Nucleus accumbens (tissue), 56 donors: ENCODE data around the gene CROCC2.

Experiments used
- DNase-seq, 56 donors: peaks; one replicate each; lab custom pipeline; 2025; lab: John Stamatoyannopoulos, UW

CROCC2 gene

GRCh38 chr2:240875228-240876034 is 30.7 kb upstream of the CROCC2 start:
- DNase-seq: no peak

GRCh38 chr2:240876035-240876474 is 30.1 kb upstream of the CROCC2 start:
- no peak for DNase-seq

- no peak for DNase-seq
These were observed 29.5 kb upstream of the CROCC2 start for GRCh38 chr2:240876475-240877251.

- DNase-seq: no peak
These were observed 28.4 kb upstream of the CROCC2 start for GRCh38 chr2:240877460-240878340.

GRCh38 chr2:240878341-240878936 is 27.7 kb upstream of the CROCC2 start:
- DNase-seq: no peak

GRCh38 chr2:240879105-240879504 is 27.0 kb upstream of the CROCC2 start:
- no peak for DNase-seq

- no peak for DNase-seq
These were observed 24.2 kb upstream of the CROCC2 start for GRCh38 chr2:240881913-240882312.

GRCh38 chr2:240884221-240884620 is 21.9 kb upstream of the CROCC2 start:
- no peak for DNase-seq

GRCh38 chr2:240884745-240885144 is 21.4 kb upstream of the CROCC2 start:
- no peak for DNase-seq

GRCh38 chr2:240885566-240885965 is 20.6 kb upstream of the CROCC2 start:
- DNase-seq: no peak

- DNase-seq: no peak
These were observed 20.0 kb upstream of the CROCC2 start for GRCh38 chr2:240886023-240886565.

GRCh38 chr2:240886678-240887609 is 19.2 kb upstream of the CROCC2 start:
- DNase-seq: no peak

- DNase-seq: no peak
These were observed 18.5 kb upstream of the CROCC2 start for GRCh38 chr2:240887631-240888030.

- no peak for DNase-seq
These were observed 17.8 kb upstream of the CROCC2 start for GRCh38 chr2:240888130-240888889.

GRCh38 chr2:240888890-240889573 is 17.1 kb upstream of the CROCC2 start:
- no peak for DNase-seq

- DNase-seq: no peak
These were observed 16.3 kb upstream of the CROCC2 start for GRCh38 chr2:240889601-240890560.
